ENCODE measurements around the gene ZNF672.
A peak's percentile ranks its signal among the peaks of the same experiment; 100 is the strongest.
"Not testable (repeated sequence)": the region's sequence is repeated elsewhere in the genome, so short reads cannot be mapped to it uniquely, and the experiment has no call there.

The ZNF672 gene

GRCh38 chr1:248860007-248860406 lies 22.0 kb downstream of the ZNF672 start:
- Histone ChIP-seq H3K27me3 (ENCODE audit: control insufficient read depth, insufficient read depth, low read length) (no peaks in the 10 kb centered on the region), H3K9ac (ENCODE audit: low read depth, low read length) (no peak overlapping the region), H3K4me2 (ENCODE audit: low read length) (peak overlapping the region; percentile 96), H3K36me3 (ENCODE audit: insufficient read depth, low read length) (peaks cover 9% of the 10 kb centered on the region), H3K4me3 (ENCODE audit: low read length) (no peak overlapping the region), H3K4me1 (ENCODE audit: control insufficient read depth, insufficient read depth, low read length) (peaks cover 33% of the 10 kb centered on the region), H3K9me3 (replicated peaks; ENCODE audit: low read length) (no peaks in the 10 kb centered on the region)

GRCh38 chr1:248861616-248862015 lies 23.6 kb downstream of the ZNF672 start:
- no peaks in the 10 kb centered on the region for H3K27me3 ChIP-seq (ENCODE audit: control insufficient read depth, insufficient read depth, low read length)
- H3K9me3 ChIP-seq (replicated peaks; ENCODE audit: low read length): no peaks in the 10 kb centered on the region
- no peak overlapping the region for H3K4me3 ChIP-seq (ENCODE audit: low read length)
- H3K36me3 ChIP-seq (ENCODE audit: insufficient read depth, low read length): no peaks in the 10 kb centered on the region
- peaks cover 33% of the 10 kb centered on the region for H3K4me1 ChIP-seq (ENCODE audit: control insufficient read depth, insufficient read depth, low read length)
- H3K9ac ChIP-seq (ENCODE audit: low read depth, low read length): no peak overlapping the region
- H3K4me2 ChIP-seq (ENCODE audit: low read length): no peak overlapping the region

- H3K9ac ChIP-seq (ENCODE audit: low read depth, low read length): peak overlapping the region; percentile 51
- no peaks in the 10 kb centered on the region for H3K27me3 ChIP-seq (ENCODE audit: control insufficient read depth, insufficient read depth, low read length)
- H3K9me3 ChIP-seq (replicated peaks; ENCODE audit: low read length): no peaks in the 10 kb centered on the region
- peak overlapping the region; percentile 75 for H3K4me3 ChIP-seq (ENCODE audit: low read length)
- no peaks in the 10 kb centered on the region for H3K36me3 ChIP-seq (ENCODE audit: insufficient read depth, low read length)
- H3K4me2 ChIP-seq (ENCODE audit: low read length): peak overlapping the region; percentile 93
- peaks cover 26% of the 10 kb centered on the region for H3K4me1 ChIP-seq (ENCODE audit: control insufficient read depth, insufficient read depth, low read length)
Measured at GRCh38 chr1:248862695-248862997, 24.6 kb downstream of the ZNF672 start.

- Histone ChIP-seq H3K4me1 (ENCODE audit: control insufficient read depth, insufficient read depth, low read length) (peaks cover 21% of the 10 kb centered on the region), H3K9ac (ENCODE audit: low read depth, low read length) (peak overlapping the region; percentile 51), H3K36me3 (ENCODE audit: insufficient read depth, low read length) (no peaks in the 10 kb centered on the region)
Measured at GRCh38 chr1:248862998-248863881, 25.2 kb downstream of the ZNF672 start.

GRCh38 chr1:248871837-248872401 lies 33.9 kb downstream of the ZNF672 start:
- Histone ChIP-seq H3K4me3 (ENCODE audit: low read length) (peak overlapping the region; percentile 80), H3K4me1 (ENCODE audit: control insufficient read depth, insufficient read depth, low read length) (no peaks in the 10 kb centered on the region), H3K9ac (ENCODE audit: low read depth, low read length) (peak overlapping the region; percentile 88), H3K9me3 (replicated peaks; ENCODE audit: low read length) (no peaks in the 10 kb centered on the region), H3K36me3 (ENCODE audit: insufficient read depth, low read length) (no peaks in the 10 kb centered on the region), H3K4me2 (ENCODE audit: low read length) (peak overlapping the region; percentile 90), H3K27me3 (ENCODE audit: control insufficient read depth, insufficient read depth, low read length) (no peaks in the 10 kb centered on the region)

More at GRCh38 chr1:248862998-248863881, 25.2 kb downstream of the ZNF672 start:
- H3K9me3 ChIP-seq (replicated peaks; ENCODE audit: low read length): no peaks in the 10 kb centered on the region
- peak overlapping the region; percentile 75 for H3K4me3 ChIP-seq (ENCODE audit: low read length)
- H3K27me3 ChIP-seq (ENCODE audit: control insufficient read depth, insufficient read depth, low read length): no peaks in the 10 kb centered on the region
- peak overlapping the region; percentile 93 for H3K4me2 ChIP-seq (ENCODE audit: low read length)

- Histone ChIP-seq H3K36me3 (ENCODE audit: insufficient read depth, low read length) (no peaks in the 10 kb centered on the region), H3K27me3 (ENCODE audit: control insufficient read depth, insufficient read depth, low read length) (no peaks in the 10 kb centered on the region), H3K9ac (ENCODE audit: low read depth, low read length) (peak overlapping the region; percentile 88), H3K4me1 (ENCODE audit: control insufficient read depth, insufficient read depth, low read length) (no peaks in the 10 kb centered on the region), H3K9me3 (replicated peaks; ENCODE audit: low read length) (no peaks in the 10 kb centered on the region), H3K4me3 (ENCODE audit: low read length) (peak overlapping the region; percentile 80), H3K4me2 (ENCODE audit: low read length) (peak overlapping the region; percentile 90)
Measured at GRCh38 chr1:248872752-248873408, 34.9 kb downstream of the ZNF672 start.

- Histone ChIP-seq H3K27me3 (ENCODE audit: control insufficient read depth, insufficient read depth, low read length) (peaks cover under 1% of the 10 kb centered on the region), H3K36me3 (ENCODE audit: insufficient read depth, low read length) (no peaks in the 10 kb centered on the region), H3K4me1 (ENCODE audit: control insufficient read depth, insufficient read depth, low read length) (no peaks in the 10 kb centered on the region)
Measured at GRCh38 chr1:248873409-248873992, 35.5 kb downstream of the ZNF672 start.

GRCh38 chr1:248873993-248874533 lies 36.0 kb downstream of the ZNF672 start:
- H3K4me1 ChIP-seq (ENCODE audit: control insufficient read depth, insufficient read depth, low read length): no peaks in the 10 kb centered on the region
- no peaks in the 10 kb centered on the region for H3K9me3 ChIP-seq (replicated peaks; ENCODE audit: low read length)
- H3K36me3 ChIP-seq (ENCODE audit: insufficient read depth, low read length): no peaks in the 10 kb centered on the region
- peak overlapping the region; percentile 84 for H3K4me2 ChIP-seq (ENCODE audit: low read length)
- H3K9ac ChIP-seq (ENCODE audit: low read depth, low read length): peak overlapping the region; percentile 56
- H3K4me3 ChIP-seq (ENCODE audit: low read length): peak overlapping the region; percentile 69
- peaks cover 5% of the 10 kb centered on the region for H3K27me3 ChIP-seq (ENCODE audit: control insufficient read depth, insufficient read depth, low read length)

More at GRCh38 chr1:248873409-248873992, 35.5 kb downstream of the ZNF672 start:
- peak overlapping the region; percentile 90 for H3K4me2 ChIP-seq (ENCODE audit: low read length)
- peak overlapping the region; percentile 88 for H3K9ac ChIP-seq (ENCODE audit: low read depth, low read length)
- H3K9me3 ChIP-seq (replicated peaks; ENCODE audit: low read length): no peaks in the 10 kb centered on the region
- H3K4me3 ChIP-seq (ENCODE audit: low read length): peak overlapping the region; percentile 80

- peaks cover 21% of the 10 kb centered on the region for H3K27me3 ChIP-seq (ENCODE audit: control insufficient read depth, insufficient read depth, low read length)
- no peak overlapping the region for H3K4me3 ChIP-seq (ENCODE audit: low read length)
- no peaks in the 10 kb centered on the region for H3K4me1 ChIP-seq (ENCODE audit: control insufficient read depth, insufficient read depth, low read length)
- no peaks in the 10 kb centered on the region for H3K36me3 ChIP-seq (ENCODE audit: insufficient read depth, low read length)
- no peak overlapping the region for H3K4me2 ChIP-seq (ENCODE audit: low read length)
- no peak overlapping the region for H3K9ac ChIP-seq (ENCODE audit: low read depth, low read length)
- H3K9me3 ChIP-seq (replicated peaks; ENCODE audit: low read length): no peaks in the 10 kb centered on the region
Measured at GRCh38 chr1:248881261-248881660, 43.2 kb downstream of the ZNF672 start.

GRCh38 chr1:248882427-248882826 lies 44.4 kb downstream of the ZNF672 start:
- peaks cover 23% of the 10 kb centered on the region for H3K27me3 ChIP-seq (ENCODE audit: control insufficient read depth, insufficient read depth, low read length)
- not testable (repeated sequence) for H3K36me3 ChIP-seq (ENCODE audit: insufficient read depth, low read length); H3K4me1 ChIP-seq (ENCODE audit: control insufficient read depth, insufficient read depth, low read length); H3K4me3 ChIP-seq (ENCODE audit: low read length); H3K9me3 ChIP-seq (replicated peaks; ENCODE audit: low read length); H3K9ac ChIP-seq (ENCODE audit: low read depth, low read length); H3K4me2 ChIP-seq (ENCODE audit: low read length)

GRCh38 chr1:248884632-248885295 lies 46.7 kb downstream of the ZNF672 start:
- Histone ChIP-seq H3K4me2 (ENCODE audit: low read length) (no peak overlapping the region), H3K4me3 (ENCODE audit: low read length) (no peak overlapping the region), H3K27me3 (ENCODE audit: control insufficient read depth, insufficient read depth, low read length) (peaks cover 28% of the 10 kb centered on the region), H3K36me3 (ENCODE audit: insufficient read depth, low read length) (no peaks in the 10 kb centered on the region), H3K4me1 (ENCODE audit: control insufficient read depth, insufficient read depth, low read length) (no peaks in the 10 kb centered on the region), H3K9ac (ENCODE audit: low read depth, low read length) (no peak overlapping the region), H3K9me3 (replicated peaks; ENCODE audit: low read length) (no peaks in the 10 kb centered on the region)

Measured in skeletal muscle satellite cell (primary cell).